Upper lobe of right lung (tissue), 1 donor: ENCODE results near the gene GIT2. TPM values are rescaled to one million over a fixed set of nuclear protein-coding genes. Genes with fewer than 3 reads are reported as not detected.
"Not testable (repeated sequence)": the region's sequence is repeated elsewhere in the genome, so short reads cannot be mapped to it uniquely, and the experiment has no call there.

Experiments used
- ATAC-seq: fragments of 200-7000 bp; cut with Tn5 transposase; one replicate; pipeline ENCODE4 v1.9.1; 2020; ENCODE audit warnings: mild to moderate bottlenecking, moderate library complexity
- DNase-seq: peaks from one replicate; pipeline ENCODE4 v3.0.0-alpha.2; 2020
- H3K27ac ChIP-seq: fragments of 200-600 bp; one replicate; pipeline ENCODE4 v1.8.0; 2022
- H3K27me3 ChIP-seq: fragments of 200-600 bp; one replicate; pipeline ENCODE4 v1.8.0; 2022; ENCODE audit warnings: mild to moderate bottlenecking
- H3K36me3 ChIP-seq: fragments of 200-600 bp; one replicate; pipeline ENCODE4 v1.8.0; 2022
- H3K4me1 ChIP-seq: fragments of 200-600 bp; one replicate; pipeline ENCODE4 v1.8.0; 2022
- H3K4me3 ChIP-seq: fragments of 200-600 bp; one replicate; pipeline ENCODE4 v1.8.0; 2022; ENCODE audit warnings: mild to moderate bottlenecking
- H3K9me3 ChIP-seq: fragments of 200-600 bp; one replicate; pipeline ENCODE4 v1.8.0; 2022
- intact Hi-C: fragments of 100-400 bp; cut with DNase I; formaldehyde crosslinking; loops from one replicate; pipeline ENCODE4 v1.11.0; 2022
- total RNA-seq: library from RNA; stranded (reverse); fragmentation: NEBNext Ultra II Directional; extraction: Animal tissue kit (Norgen Biotek cat#: 25700); gene quantifications from one replicate; pipeline ENCODE4 v1.2.1, GENCODE V29; 2021
- TF ChIP-seq, protein P1 (sequence below): fragments of 200-600 bp; IDR thresholded peaks from one replicate; pipeline ENCODE4 v1.8.0; 2022; ENCODE audit warnings: antibody characterized with exemption
- donor health status: DM: no; HTN: yes; CAD: no; lungs with severe emphysema.

Gene GIT2
- total RNA-seq, 1 donor from 2014 or later: 52.1 TPM

DNA sequence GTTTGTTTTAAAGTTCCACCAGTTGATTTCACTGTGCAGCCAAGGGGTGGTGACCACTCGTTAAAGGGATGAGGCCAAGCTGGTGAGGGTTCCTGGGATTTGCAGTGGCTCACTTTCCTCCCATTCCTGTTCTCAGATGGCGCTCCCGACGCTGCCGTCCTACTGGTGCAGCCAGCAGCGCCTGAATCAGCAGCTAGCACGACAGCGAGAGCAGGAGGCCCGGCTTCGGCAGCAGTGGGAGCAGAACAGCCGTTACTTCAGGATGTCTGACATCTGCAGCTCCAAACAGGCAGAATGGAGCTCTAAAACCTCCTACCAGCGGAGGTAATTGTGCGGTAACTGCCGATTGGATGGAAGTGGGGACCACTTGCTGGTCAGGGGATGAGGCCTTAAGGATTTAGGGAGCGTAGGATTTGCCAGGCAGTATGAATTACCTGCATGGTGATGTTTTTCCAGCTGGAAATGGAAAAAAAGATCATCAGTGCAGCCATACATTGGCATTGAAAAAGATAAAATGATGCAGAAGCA is 93.2 kb downstream of the GIT2 start:
- Histone ChIP-seq H3K4me3 (no peak overlapping the region), H3K27me3 (no peaks in the 10 kb centered on the region), H3K27ac (no peak overlapping the region), H3K36me3 (peaks cover 50% of the 10 kb centered on the region), H3K4me1 (peaks cover 16% of the 10 kb centered on the region), H3K9me3 (no peaks in the 10 kb centered on the region)
- DNase-seq (no peak), ATAC-seq (no peak)
- TF ChIP-seq, protein P1, sequence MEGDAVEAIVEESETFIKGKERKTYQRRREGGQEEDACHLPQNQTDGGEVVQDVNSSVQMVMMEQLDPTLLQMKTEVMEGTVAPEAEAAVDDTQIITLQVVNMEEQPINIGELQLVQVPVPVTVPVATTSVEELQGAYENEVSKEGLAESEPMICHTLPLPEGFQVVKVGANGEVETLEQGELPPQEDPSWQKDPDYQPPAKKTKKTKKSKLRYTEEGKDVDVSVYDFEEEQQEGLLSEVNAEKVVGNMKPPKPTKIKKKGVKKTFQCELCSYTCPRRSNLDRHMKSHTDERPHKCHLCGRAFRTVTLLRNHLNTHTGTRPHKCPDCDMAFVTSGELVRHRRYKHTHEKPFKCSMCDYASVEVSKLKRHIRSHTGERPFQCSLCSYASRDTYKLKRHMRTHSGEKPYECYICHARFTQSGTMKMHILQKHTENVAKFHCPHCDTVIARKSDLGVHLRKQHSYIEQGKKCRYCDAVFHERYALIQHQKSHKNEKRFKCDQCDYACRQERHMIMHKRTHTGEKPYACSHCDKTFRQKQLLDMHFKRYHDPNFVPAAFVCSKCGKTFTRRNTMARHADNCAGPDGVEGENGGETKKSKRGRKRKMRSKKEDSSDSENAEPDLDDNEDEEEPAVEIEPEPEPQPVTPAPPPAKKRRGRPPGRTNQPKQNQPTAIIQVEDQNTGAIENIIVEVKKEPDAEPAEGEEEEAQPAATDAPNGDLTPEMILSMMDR: no peak
- intact Hi-C loops: no loop called here

DNA sequence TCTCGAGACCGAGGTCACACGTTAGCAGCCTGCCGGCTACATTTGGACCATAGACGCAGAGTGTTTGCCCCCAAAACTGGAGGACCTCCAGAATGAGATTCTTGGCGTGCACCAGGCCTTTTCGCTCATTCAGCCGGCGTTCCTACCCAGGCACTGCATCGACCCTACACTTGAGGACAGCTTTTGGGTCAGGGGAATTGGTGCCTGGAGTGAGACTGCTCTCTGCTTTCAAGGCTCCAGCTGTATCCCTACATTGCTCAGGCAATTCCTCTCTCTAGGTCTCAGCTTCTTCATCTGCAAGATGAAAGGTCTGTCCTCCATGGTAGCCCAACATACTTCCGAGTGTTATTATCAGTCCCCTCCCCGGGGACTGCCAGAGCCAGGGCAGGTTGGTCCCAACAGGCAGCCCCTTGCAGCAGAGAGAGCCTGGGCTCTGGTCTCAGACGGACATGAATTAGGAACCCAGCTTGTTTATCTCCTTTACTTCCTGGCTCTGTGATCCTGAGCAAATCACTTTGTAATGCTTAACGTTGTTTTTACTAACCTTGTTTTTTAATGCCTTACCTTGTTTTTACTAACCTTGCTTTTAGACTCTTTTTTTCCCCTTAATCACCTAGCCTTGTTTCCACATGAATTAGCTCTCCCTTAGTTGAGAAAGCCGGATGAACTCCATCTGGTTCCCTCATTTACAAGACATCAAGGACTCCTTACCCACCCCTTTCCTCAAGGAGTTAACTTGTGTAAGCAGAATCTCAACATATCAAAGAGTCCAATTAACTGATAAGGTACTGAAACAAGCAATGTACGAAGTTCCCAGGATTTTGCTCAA is 95.2 kb downstream of the GIT2 start:
- no peaks in the 10 kb centered on the region for H3K27me3 ChIP-seq
- H3K27ac ChIP-seq: peak overlapping the region; percentile 86
- H3K4me3 ChIP-seq: peak overlapping the region; percentile 80
- intact Hi-C loops: no loop called here
- no peak for DNase-seq
- peaks cover 16% of the 10 kb centered on the region for H3K4me1 ChIP-seq
- TF ChIP-seq, protein P1: no peak
- no peaks in the 10 kb centered on the region for H3K9me3 ChIP-seq
- ATAC-seq: peak; percentile 7
- H3K36me3 ChIP-seq: peaks cover 31% of the 10 kb centered on the region

DNA sequence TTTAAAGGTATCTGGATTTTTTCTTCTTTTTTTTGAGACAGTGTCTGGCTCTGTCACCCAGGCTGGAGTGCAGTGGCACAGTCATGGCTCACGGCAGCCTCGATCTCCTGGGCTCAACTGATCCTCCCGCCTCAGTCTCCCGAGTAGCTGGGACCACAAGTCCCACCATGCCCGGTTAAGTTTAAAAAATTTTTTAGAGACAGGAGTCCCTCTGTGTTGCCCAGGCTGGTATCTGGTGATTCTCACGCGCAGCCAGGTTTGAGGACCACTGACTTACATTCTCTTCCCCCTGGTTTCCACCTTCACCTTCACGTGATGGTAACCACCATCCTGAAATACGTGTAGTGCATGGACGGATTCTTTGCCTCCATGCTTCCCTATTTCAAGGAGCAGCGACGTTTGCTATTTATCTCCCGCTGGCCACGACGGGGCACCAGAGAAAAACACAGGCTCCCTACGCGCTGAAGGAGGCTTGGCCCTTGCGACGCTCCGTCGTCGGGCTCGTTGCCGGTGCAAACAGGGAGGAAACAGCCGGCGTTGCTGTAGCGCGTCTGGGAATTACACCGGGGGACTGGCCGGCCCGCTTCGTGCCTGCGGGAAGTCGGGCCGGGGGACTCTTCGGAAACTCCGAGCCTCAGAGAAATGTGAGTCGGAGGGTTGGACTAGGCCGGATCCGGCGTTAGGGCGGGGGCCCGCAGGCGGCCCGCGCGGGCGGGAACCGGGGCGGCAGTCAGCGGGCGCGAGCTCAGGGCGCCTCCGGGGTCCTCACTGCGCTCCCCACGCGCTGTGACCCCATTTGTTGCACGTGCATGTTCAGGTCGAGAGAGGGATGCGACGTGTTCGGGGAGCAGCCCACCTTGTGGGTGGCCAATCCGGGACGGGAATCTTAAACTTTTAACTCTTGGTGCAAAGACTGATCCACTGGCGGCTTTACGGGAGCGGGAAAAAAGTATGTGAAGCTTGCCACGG is 96.1 kb downstream of the GIT2 start, which contains the start of gene TCHP:
TSS of gene TCHP (plus strand) at position 492 of the 969 bp plus-strand sequence. CDS start 2,753 bp downstream, outside the sequence.
- intact Hi-C loops: no loop called here
- no peaks in the 10 kb centered on the region for H3K9me3 ChIP-seq

DNA sequence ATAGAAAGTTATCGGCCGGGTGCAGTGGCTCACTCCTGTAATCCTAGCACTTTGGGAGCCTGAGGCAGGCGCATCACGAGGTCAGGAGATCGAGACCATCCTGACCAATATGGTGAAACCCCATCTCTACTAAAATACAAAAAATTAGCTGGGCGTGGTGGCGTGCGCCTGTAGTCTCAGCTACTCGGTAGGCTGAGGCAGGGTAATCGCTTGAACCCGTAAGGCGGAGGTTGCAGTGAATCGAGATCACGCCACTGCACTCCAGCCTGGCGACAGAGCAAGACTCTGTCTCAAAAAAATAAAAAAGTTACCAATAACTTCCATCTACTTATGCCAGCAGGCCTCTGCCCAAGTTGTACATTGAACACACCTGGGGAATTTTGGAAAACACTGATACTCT is 96.8 kb downstream of the GIT2 start:
- H3K27ac ChIP-seq: peak overlapping the region; percentile 86
- H3K27me3 ChIP-seq, DNase-seq, H3K9me3 ChIP-seq, intact Hi-C loops, ATAC-seq: not testable (repeated sequence)
- peaks cover 14% of the 10 kb centered on the region for H3K36me3 ChIP-seq
- H3K4me3 ChIP-seq: peak overlapping the region; percentile 80
- H3K4me1 ChIP-seq: peaks cover 16% of the 10 kb centered on the region

More for the DNA sequence above, 96.1 kb downstream of the GIT2 start, which contains the start of gene TCHP:
- Histone ChIP-seq H3K4me1 (peaks cover 16% of the 10 kb centered on the region), H3K36me3 (peaks cover 22% of the 10 kb centered on the region), H3K4me3 (peak within 1 kb of the TSS; percentile 80), H3K27me3 (no peaks in the 10 kb centered on the region), H3K27ac (peak within 1 kb of the TSS; percentile 86)
- TF ChIP-seq, protein P1: peak; percentile 45
- ATAC-seq: peak; percentile 98
- peak; percentile 92 for DNase-seq

DNA sequence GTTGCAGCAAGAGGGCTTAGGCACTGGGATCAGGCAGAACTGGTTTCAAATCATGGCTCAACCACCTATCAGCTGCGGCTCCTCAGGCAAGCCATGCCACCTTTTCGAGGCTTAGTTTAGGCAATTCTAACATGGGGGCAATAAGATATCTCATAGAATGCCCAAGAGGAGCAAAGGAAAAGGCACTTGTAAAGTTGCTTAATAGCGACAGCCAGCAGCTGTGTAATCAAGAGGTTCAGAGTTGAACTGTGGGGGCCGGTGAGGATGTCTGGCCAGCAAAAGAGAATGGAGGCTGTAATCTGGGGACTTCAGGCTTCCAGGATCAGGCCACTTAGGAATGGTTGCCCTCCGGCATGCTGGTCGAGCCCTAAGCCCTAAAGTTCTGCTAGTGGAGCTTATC is 99.1 kb downstream of the GIT2 start:
- intact Hi-C loops: no loop called here
- ATAC-seq (no peak), DNase-seq (no peak)
- no peaks in the 10 kb centered on the region for H3K36me3 ChIP-seq
- H3K4me3 ChIP-seq: no peak overlapping the region
- H3K9me3 ChIP-seq: no peaks in the 10 kb centered on the region
- H3K4me1 ChIP-seq: peaks cover 11% of the 10 kb centered on the region
- H3K27ac ChIP-seq: no peak overlapping the region
- no peaks in the 10 kb centered on the region for H3K27me3 ChIP-seq
- TF ChIP-seq, protein P1: no peak
